Hippocampal formation (tissue), 2 donors: Measurements from ENCODE around the gene SYT15B.
"Not testable (repeated sequence)": the region's sequence is repeated elsewhere in the genome, so short reads cannot be mapped to it uniquely, and the experiment has no call there.

ENCODE experiments used
- DNase-seq, 2 donors: peaks; one replicate each; lab custom pipeline; 2025; lab: John Stamatoyannopoulos, UW

SYT15B gene

DNA sequence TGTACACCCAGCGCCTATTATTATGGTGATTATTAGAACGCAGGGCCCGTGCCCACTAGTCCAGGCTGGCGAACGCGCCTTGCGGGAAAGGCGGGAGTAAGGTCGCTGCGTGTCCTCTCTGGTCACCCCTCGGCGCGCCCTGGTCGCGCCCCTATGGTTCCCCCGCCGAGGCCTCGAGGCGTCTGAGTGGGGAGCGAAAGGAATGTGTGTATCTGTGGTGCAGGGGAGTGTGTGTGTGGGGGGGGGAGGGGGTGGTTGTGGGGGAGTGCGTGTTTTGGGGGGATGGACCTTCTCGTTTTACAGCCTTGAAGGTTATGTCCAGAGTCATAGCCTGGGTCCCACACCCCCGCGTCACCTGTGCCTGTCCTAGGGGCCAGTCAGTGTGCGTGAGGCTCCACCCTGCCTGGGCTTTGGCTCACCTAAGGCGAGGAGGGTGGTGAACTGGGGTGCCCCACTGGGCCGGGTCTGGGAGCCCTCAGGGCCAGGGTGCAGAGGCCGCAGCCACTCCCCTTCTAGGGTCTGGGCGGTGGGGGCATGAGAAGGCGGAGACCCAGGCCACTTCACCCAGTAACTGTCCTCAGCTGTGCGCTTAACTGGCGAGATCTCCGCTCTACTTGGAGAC lies at the start of gene SYT15B:
Gene SYT15B, minus strand, starts transcription at position 39 of the 622 bp plus-strand sequence. CDS start 952 bp downstream, outside the sequence.
- not testable (repeated sequence) for DNase-seq

DNA sequence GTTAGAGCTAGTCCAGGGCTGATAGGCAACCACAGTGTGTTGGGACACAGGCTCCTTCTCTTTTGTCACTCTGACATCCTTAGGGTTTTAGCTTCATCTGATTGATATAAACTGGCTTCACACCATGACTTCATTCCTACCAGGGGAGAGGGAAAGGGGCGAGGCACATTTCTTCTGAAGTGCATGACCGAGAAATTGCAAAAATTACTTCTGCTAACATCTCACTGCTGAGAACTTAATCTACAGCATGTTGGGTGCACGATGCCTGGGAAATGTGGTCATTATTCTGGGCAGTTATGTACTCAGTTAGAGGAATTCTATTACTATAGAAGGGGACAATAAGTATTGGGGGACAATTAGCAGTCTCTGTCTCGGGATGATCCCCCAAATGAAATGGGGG lies 16.2 kb upstream of the SYT15B start:
- not testable (repeated sequence) for DNase-seq

DNA sequence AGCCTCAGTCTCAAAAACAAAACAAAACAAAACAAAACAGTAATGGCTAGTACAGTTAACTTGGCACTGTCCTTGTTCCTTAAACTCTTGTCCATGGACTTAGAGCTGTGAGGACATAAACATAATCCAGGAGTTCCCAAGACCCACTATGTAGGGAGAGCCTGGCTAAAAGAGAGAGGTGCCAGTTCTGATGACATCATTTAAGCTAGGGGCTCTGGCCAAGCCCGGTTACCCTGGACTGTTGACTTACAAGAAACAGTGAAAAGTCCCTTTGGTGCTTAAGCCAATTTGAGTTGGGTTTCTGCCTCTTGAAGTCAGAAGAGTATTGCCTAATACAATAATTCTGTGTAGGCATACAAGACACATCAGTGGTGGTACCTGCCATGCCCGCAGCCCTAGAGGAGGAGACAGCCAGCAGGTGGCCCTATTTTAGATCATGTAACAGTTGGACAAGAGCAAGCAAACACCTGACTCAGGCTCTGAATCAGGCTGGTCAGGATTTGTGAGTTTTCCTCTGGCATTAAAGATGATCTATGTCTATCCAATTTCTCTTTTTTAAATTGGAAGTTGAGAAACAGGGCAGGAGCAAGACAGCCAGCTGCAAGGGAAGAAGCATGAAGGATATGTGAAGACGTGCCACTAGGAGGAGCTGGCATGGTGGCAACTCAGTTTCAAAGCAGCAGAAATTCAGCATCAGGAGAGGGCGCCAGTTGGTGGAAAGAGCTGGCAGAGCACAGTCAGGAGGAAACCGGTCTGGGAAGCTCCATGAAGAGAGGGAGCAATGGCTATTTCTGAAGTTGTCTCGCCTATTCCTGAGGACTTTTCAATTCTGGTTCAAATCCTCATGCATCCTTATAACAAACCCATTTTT lies 12.2 kb upstream of the SYT15B start:
- peak; percentile 30 to 31 for DNase-seq

DNA sequence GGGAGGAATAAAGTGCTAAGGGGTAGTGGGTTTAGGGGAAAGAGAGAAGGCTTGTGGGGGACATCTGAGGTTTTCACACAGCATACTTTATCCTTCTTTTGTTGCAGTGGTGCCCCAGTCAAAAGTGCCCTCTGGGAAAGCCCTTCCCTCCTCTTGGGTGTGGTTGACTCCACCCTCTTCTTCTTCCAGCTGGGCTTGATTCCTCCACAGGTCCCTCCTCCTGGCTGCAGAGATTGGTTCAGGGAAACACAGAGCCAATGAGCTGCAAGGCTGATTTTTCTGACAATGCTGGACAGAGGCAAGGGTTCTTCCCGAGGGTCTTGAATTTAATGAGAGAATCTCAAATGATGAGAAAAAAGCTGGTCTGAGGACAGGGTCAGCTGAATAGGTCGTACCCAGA lies 7.4 kb upstream of the SYT15B start:
- not testable (repeated sequence) for DNase-seq

DNA sequence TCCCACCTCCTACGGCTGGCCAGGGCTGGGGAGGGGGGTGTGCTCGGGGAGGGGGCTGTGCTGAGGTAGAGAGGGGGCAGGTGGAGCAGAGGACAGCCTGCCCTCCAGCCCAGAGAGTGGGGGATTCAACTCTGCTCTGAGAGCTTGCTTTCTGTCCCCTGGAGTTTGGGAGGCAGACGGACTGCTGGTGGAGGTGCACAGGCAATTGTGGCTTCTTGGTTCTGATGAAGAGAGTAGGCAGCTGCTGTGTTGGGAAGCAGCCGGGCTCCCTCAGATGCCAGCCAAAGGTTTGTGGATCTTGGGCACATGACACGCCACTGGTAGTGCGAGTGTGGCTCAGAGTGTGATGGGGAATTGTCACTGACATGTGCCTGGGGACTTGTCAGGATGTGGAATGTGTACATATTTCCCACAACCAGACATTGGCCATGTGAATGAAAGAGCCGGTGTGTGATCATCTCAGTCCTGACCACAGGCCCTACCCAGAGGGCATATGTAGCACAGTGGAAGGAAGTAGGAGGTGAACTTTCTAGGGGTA lies 5.3 kb upstream of the SYT15B start:
- DNase-seq = not testable (repeated sequence)

DNA sequence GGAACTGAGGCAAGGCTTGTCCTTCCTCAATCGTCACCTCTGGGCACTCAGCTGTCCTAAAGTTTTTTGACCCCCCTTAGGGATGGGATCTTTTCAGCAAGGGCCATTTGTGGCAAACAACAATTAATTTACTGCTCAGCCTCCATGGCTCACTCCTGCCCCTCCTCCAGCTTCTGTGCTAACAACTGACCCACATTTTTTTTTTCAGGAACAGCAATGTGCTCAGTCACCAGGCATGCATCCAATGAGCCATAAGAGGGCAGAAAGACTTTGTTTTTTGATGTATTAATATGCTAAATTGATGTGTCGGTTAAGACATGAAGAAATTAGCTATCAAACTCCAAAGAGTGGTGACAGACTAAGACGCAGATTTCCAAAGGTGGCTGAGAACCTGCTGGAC lies 4.7 kb upstream of the SYT15B start:
- not testable (repeated sequence) for DNase-seq

DNA sequence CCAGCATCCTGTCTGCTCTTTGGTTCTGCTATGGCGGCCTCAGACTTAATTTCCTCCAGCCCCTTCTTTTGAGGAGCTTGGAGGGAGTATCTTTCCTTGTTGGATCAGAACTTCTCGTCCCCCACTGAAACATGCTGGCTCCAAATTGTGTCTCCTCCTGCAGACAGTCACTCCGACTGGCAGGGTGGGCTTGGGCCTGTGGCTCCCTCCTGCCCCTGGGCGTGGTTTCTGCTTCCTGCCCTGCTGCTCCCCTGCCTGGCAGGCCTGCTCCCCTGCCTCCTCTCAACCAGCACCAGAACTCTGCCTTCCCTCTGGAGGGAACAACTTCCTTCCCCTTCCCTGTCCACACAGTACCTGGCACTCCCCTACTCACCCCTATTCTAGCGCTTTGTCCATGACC lies 3.8 kb upstream of the SYT15B start:
- DNase-seq = not testable (repeated sequence)

DNA sequence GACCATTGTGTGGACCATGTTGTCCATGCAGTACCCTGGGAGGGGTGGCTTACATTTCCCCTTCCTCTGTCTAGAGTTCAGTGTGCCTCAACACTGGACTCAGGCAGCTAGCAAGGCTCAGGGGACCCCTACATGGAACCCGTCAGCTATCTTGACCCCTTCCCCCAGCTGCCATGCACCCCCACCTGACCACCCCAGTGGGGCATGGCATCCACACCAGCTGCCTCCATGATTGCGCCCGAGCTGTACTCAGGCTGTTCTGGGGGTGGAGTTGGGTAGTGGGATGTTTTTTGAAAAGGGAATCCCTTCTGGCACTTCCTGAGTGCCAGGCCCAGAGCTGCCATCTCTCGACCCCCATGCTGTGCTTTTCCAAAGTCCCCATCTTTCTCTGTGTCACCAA lies 1.8 kb upstream of the SYT15B start:
- not testable (repeated sequence) for DNase-seq

DNA sequence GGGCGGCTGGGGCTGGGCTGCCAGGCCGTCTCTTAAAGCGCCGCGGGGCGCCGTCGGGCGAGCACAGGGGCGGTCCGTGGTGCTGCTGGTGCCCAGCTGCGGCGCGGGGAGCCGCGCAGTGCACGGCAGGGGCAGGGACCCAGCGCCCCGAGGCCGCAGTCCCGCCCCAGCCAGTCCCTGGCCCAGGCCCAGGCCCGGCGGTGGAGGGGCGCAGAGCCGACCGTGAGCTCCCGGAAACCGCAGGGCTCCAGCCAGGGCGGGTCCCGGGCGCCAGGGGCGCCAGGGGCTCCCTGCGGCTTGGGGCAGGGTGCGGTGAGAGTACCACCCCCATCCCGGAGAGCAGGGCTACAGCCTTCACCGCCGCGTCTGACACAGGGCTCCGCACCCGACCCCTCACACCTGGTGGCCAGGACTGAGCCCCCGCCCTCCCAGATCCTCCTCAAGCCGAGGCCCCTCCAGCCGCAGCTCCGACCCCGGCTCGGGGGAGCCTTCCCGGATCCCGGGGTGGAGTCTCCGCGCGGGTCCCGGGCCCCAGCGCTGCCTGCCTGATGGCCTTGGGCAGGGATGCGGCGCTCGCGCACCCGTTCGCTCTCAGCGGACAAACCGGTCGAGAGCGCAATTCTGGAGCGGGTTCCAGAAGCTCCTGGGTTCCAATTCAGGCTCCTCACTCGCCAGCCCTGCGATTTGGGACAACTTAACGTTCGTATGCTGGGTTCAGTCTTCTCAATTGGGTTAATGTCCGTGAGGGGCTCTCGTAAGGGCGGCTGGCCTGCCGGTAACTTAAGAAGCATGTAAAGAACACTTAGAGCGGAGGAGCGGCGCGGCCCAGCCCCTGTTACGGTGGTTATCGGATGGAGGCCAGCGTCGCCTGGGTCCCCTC lies 478 bp downstream of the SYT15B start:
- DNase-seq = not testable (repeated sequence)

DNA sequence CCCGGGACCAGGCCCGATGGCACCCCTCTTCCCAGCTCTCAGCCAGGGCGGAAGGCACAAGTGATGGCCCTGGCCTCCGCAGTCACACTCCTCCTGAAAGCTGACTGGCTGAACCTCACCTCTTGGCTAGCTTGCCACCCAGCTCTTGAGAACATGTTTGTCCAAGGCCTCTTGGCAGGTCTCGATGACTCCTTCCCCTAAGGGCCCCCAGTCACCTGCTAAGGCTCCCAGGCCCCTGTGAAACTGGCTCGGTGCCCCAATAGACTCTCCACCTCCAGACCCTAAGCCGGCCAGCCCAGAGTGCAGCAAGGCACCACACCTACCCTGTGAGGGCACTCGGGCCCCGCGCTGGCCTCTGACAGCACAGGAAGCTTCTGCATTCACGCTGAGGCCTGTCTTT lies 4.5 kb downstream of the SYT15B start:
- not testable (repeated sequence) for DNase-seq

DNA sequence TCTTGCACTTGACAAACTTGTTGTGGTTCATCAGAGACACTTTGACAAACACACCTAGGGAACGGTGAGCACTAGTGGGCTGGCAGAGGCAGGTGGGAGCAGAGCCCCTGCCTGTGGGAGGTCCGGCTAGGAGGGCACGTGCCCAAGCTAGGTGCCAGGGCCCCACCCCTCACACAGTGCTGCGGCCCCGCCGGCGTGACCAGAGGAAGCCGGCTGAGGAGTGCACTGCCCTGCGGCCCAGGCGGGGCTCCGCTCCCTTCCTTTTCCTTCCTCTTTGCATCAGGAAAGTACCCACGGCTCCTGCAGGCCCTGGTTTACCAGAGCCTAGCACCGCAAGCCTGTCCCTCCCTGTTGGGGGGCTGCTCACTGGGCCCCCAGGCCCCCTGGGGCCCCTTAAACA lies 7.2 kb downstream of the SYT15B start:
- not testable (repeated sequence) for DNase-seq

DNA sequence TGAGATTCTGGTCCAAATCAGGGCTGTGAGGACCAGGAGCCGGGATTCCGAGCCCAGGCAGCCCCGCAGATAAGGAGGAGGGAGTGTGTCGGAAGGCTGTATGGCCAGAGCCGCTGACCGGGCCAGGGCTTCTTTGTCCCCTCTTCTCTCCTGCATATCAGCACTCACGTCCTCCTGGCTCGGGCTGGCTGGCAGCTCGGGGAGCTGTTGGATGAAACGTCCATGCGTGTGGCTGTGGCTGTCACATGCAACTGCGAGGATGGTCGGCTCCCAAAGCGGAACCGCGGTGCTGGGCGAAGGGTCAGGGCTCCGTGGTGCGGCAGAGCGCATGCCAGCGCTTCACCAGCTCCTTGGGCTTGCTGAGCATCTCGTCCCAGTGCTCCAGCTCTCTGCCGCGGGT lies 9.5 kb downstream of the SYT15B start:
- not testable (repeated sequence) for DNase-seq

DNA sequence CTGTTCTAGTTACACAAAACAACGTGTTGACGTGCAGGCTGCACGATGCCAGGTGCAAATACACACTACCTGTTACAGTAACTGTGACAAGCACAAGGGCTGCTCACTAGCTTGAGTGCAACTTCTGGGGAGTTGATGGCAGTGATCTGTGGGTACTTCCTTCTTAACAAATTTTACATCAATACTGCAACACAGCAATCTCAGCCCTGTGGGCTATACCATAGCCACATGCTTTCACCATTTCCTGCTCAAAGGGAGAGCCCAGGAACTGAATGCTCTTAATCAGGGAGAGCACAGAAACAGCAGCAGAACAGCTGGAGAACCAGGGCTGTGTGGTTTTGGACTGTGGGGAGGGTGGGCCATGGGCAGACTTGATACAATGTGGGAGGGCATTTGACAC lies 10.2 kb downstream of the SYT15B start:
- not testable (repeated sequence) for DNase-seq

DNA sequence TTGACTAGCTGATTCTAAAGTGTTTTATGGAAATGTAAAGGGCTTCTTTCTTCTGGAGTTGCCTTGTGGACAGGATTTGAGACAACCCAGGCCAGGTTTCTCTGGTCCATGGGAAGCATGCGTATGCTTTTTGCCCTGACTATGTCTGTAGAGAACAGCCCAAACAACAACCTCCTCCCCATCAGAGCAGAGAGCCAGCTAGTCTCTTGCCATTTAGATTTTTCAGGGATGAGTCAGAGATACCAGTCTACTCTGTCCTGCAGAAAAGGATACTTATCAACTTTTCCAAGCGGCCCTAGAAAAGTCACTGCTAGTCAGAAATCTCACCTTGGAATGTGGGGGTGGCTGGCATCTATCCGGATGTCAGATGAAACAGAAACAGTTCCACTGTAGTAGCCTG lies 11.6 kb downstream of the SYT15B start:
- DNase-seq = not testable (repeated sequence)

DNA sequence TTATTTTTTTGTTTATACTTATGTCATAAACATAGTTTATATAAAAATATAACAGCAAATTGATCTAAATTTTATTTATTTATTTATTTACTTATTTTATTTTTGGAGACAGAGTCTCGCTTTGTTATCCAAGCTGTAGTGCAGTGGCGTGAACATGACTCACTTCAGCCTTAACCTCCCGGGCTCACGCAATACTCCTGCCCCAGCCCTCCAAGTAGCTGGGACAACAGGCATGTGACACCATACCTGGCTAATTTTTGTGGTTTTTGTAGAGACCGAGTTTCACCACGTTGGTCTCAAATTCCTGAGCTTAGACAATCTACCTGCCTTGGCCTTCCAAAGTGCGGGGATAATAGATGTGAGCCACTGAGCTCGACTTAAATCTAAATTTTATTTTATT lies 13.0 kb downstream of the SYT15B start:
- DNase-seq = not testable (repeated sequence)

DNA sequence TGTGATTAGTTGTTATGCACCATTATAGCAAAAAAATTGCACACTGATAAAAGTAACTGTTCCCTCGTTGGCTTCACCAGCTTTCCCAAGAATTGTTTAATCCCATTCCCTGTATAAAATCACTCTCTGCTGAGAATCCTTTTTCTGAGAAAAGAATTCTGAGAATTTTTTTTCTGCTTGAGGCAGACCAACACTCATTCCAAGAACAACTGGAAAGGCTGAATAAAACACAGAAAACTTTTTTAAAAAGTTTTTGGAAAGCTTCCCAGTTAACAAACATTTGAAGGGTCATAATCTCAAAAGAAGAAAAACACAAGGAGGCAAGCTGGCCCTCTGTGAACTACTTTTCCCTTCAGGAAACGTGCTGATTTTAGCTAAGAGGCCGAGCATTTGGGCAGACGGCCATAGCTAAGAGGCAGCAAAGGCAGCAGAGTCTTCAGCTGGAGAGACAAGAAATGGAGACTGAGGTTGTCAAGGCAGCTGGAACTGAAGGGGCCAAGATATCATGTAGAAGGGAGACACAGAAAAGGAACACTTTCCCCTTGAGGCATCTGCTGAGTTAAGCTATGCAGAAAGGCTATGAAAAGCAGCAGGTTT lies 16.5 kb downstream of the SYT15B start:
- DNase-seq = not testable (repeated sequence)

DNA sequence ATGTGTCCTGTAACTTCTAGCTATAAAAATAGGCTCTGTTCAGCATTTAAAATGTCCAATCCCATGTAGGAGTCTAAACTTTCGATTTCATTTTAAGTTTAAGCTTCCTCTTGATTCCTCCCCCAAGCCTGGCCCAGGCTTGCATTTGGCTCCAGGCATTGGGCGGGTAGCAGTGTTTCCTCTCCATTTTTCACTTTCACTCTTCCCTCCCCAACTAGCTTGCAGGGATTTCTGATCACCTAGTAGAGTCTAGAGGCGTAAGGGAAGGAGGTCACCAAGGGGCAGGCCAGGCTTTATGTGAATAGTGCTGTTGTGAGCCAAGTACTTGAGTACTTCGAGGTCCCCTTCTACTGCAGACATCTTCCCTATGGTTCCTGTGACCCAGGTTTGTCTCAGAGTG lies 18.5 kb downstream of the SYT15B start:
- DNase-seq = not testable (repeated sequence)

DNA sequence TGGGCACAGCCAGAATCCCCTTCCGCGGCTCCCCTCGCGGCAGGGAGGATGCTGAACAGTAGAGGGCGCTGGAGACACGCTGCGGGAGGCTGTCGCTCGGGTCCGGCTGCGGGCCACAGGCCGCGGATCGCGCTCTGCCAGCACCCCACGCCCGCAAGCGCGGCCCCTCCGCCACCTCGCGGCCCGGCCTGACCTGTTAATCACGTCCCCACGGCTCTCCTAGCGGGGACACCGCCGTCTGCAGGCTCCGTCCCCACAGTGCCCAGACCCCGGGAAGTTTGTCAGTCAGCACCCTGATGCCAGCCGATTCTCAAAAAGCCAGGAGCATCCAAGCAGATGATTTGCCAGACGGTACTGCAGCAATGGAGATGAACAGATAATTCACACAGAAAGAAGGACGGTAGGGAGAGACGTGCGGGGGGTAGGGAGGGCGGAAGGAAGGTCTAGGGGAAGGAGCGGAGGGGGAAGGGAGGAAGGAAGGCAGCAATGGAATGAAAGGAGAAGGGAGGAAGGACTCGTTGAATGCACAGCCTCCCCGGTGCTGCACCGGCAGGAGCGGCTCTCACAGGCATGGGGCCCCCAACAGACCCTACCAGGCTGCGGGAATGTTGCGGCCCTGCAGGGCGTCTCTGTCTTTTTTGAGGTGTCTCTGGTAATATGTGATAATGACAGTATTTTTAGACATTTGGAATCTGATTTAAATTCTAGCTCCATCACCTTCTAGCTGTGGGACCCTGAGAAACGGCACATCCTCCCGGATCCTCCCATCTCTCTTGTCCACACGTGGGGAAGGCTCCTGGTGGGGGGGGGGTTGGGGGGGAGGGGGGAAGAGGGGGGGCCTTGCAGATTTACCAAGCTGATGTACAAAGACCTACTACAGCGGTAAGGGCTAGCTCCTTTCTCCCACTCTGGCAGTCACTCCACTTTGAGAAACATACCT lies 19.5 kb downstream of the SYT15B start:
- not testable (repeated sequence) for DNase-seq

DNA sequence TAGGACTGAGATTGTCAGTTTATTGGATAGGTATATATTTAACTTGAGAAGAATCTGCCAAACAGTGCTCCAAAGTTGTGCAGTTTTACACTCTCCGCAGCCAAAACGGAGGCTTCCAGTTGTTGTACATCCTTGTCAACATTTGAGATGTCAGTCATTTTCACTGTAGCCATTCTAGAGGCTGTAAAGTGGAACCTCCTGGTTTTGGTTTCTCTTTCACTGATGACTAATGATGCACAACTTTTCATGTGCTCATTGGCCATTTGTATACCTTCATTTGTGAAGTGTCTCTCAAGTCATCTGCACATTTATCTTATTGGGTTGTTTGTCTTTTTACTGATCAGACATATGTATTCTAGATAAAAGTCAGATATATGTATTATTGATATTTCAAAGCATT lies 22.5 kb downstream of the SYT15B start:
- DNase-seq = not testable (repeated sequence)

DNA sequence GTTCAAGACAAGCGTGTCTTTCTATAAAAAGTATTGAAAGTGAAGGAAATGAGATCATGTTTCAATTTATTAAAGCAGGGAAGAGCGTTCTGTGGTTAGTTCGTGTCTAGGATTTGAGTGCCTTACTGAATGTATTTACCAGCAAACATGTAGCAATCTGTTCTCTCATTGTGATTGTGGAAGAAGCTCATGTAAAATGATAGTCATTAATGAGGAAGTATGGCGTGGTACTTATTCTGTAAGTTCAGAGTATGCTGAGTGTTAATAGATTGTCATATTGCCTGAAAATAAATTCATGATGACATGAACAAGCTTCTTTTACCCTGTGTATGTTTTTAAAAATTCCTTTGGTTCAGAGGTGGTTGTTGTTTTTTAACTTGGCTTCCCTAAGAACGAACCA lies 32.5 kb downstream of the SYT15B start:
- DNase-seq = not testable (repeated sequence)
